ENCODE data around the gene OR8B12.

OR8B12 gene

GRCh38 chr11:124584681-124585372 lies 41.4 kb upstream of the OR8B12 start:
- H3K4me1 ChIP-seq (ENCODE audit: low read length) = peaks cover 7% of the 10 kb centered on the region; the same call in 1 of the 2 replicates
- no peak overlapping the region for H3K9ac ChIP-seq (ENCODE audit: low read length)
- H3K27ac ChIP-seq (ENCODE audit: low read length) = no peak overlapping the region
- H3K27me3 ChIP-seq (ENCODE audit: low read depth, low read length) = no peaks in the 10 kb centered on the region
- no peak for TF ChIP-seq CTCF (IDR thresholded peaks at IDR 0.05; ENCODE audit: low read depth, low read length)
- TF ChIP-seq EZH2phosphoT487 (IDR thresholded peaks at IDR 0.05; ENCODE audit: low read depth) = no peak
- no peak overlapping the region for H3K4me3 ChIP-seq (ENCODE audit: low read length)
- no peak overlapping the region for H2AFZ ChIP-seq (ENCODE audit: low read depth, low read length)
- H4K20me1 ChIP-seq (ENCODE audit: insufficient read depth, low read length) = no peaks in the 10 kb centered on the region
- no peaks in the 10 kb centered on the region for H3K36me3 ChIP-seq (replicated peaks; ENCODE audit: low read depth, low read length)
- no peaks in the 10 kb centered on the region for H3K9me3 ChIP-seq (ENCODE audit: insufficient read depth, low read length)
- H3K79me2 ChIP-seq (ENCODE audit: low read length) = no peaks in the 10 kb centered on the region
- no peak overlapping the region for H3K4me2 ChIP-seq (ENCODE audit: low read length)

GRCh38 chr11:124583781-124584180 lies 40.3 kb upstream of the OR8B12 start:
- no peak overlapping the region for H2AFZ ChIP-seq (ENCODE audit: low read depth, low read length)
- no peaks in the 10 kb centered on the region for H3K36me3 ChIP-seq (replicated peaks; ENCODE audit: low read depth, low read length)
- no peaks in the 10 kb centered on the region for H4K20me1 ChIP-seq (ENCODE audit: insufficient read depth, low read length)
- H3K27ac ChIP-seq (ENCODE audit: low read length) = no peak overlapping the region
- H3K4me2 ChIP-seq (ENCODE audit: low read length) = no peak overlapping the region
- no peaks in the 10 kb centered on the region for H3K79me2 ChIP-seq (ENCODE audit: low read length)
- no peak for TF ChIP-seq CTCF (IDR thresholded peaks at IDR 0.05; ENCODE audit: low read depth, low read length)
- no peak for TF ChIP-seq EZH2phosphoT487 (IDR thresholded peaks at IDR 0.05; ENCODE audit: low read depth)
- no peaks in the 10 kb centered on the region for H3K9me3 ChIP-seq (ENCODE audit: insufficient read depth, low read length)
- no peaks in the 10 kb centered on the region for H3K27me3 ChIP-seq (ENCODE audit: low read depth, low read length)
- H3K4me3 ChIP-seq (ENCODE audit: low read length) = no peak overlapping the region
- H3K9ac ChIP-seq (ENCODE audit: low read length) = no peak overlapping the region
- H3K4me1 ChIP-seq (ENCODE audit: low read length) = peaks cover 7% of the 10 kb centered on the region; the same call in 1 of the 2 replicates

- no peak for TF ChIP-seq EZH2phosphoT487 (IDR thresholded peaks at IDR 0.05; ENCODE audit: low read depth)
- no peak for TF ChIP-seq CTCF (IDR thresholded peaks at IDR 0.05; ENCODE audit: low read depth, low read length)
- no peaks in the 10 kb centered on the region for H3K79me2 ChIP-seq (ENCODE audit: low read length)
- no peaks in the 10 kb centered on the region for H4K20me1 ChIP-seq (ENCODE audit: insufficient read depth, low read length)
- H3K9ac ChIP-seq (ENCODE audit: low read length) = no peak overlapping the region
- no peaks in the 10 kb centered on the region for H3K36me3 ChIP-seq (replicated peaks; ENCODE audit: low read depth, low read length)
- no peak overlapping the region for H3K4me2 ChIP-seq (ENCODE audit: low read length)
- H3K9me3 ChIP-seq (ENCODE audit: insufficient read depth, low read length) = no peaks in the 10 kb centered on the region
- no peak overlapping the region for H3K27ac ChIP-seq (ENCODE audit: low read length)
- H3K4me3 ChIP-seq (ENCODE audit: low read length) = no peak overlapping the region
- no peaks in the 10 kb centered on the region for H3K27me3 ChIP-seq (ENCODE audit: low read depth, low read length)
- peaks cover 7% of the 10 kb centered on the region; the same call in 1 of the 2 replicates for H3K4me1 ChIP-seq (ENCODE audit: low read length)
- H2AFZ ChIP-seq (ENCODE audit: low read depth, low read length) = no peak overlapping the region
Measured at GRCh38 chr11:124582565-124582964, 39.1 kb upstream of the OR8B12 start.

- Histone ChIP-seq H4K20me1 (ENCODE audit: insufficient read depth, low read length) (no peaks in the 10 kb centered on the region), H3K79me2 (ENCODE audit: low read length) (no peaks in the 10 kb centered on the region), H3K9me3 (ENCODE audit: insufficient read depth, low read length) (no peaks in the 10 kb centered on the region), H2AFZ (ENCODE audit: low read depth, low read length) (no peak overlapping the region), H3K4me1 (ENCODE audit: low read length) (peaks cover 7% of the 10 kb centered on the region; the same call in 1 of the 2 replicates), H3K27me3 (ENCODE audit: low read depth, low read length) (no peaks in the 10 kb centered on the region), H3K36me3 (replicated peaks; ENCODE audit: low read depth, low read length) (no peaks in the 10 kb centered on the region), H3K27ac (ENCODE audit: low read length) (no peak overlapping the region), H3K4me3 (ENCODE audit: low read length) (no peak overlapping the region), H3K4me2 (ENCODE audit: low read length) (no peak overlapping the region), H3K9ac (ENCODE audit: low read length) (no peak overlapping the region)
- TF ChIP-seq CTCF (IDR thresholded peaks at IDR 0.05; ENCODE audit: low read depth, low read length) (no peak), EZH2phosphoT487 (IDR thresholded peaks at IDR 0.05; ENCODE audit: low read depth) (no peak)
Measured at GRCh38 chr11:124581817-124582216, 38.4 kb upstream of the OR8B12 start.
